Endothelial cell of umbilical vein (primary cell): ENCODE measurements around the gene SLC35G6.

Experiments
- EZH2 ChIP-seq: IDR thresholded peaks from 2 replicates; pipeline ENCODE4 v1.6.1; 2012; ENCODE audit warnings: borderline replicate concordance, low read depth, mild to moderate bottlenecking, moderate library complexity, low read length, inconsistent platforms; ENCODE audit not compliant: severe bottlenecking
- FOS ChIP-seq: IDR thresholded peaks from 2 replicates; pipeline ENCODE4 v1.6.1; 2011; ENCODE audit warnings: mild to moderate bottlenecking, low read length, moderate library complexity, borderline replicate concordance; ENCODE audit not compliant: insufficient read depth
- GATA2 ChIP-seq: IDR thresholded peaks from 2 replicates; pipeline ENCODE4 v1.7.0; 2011; ENCODE audit warnings: low read depth, mild to moderate bottlenecking, moderate library complexity, mixed read lengths, low read length; ENCODE audit not compliant: insufficient read length, insufficient read depth
- JUN ChIP-seq: IDR thresholded peaks from 2 replicates; pipeline ENCODE4 v1.6.1; 2011; ENCODE audit warnings: borderline replicate concordance, low read depth; ENCODE audit not compliant: insufficient read length, insufficient read depth
- MYC ChIP-seq: IDR thresholded peaks from one replicate; pipeline ENCODE4 v1.6.1; 2011; ENCODE audit warnings: mild to moderate bottlenecking, low read depth, low read length
- POLR2A ChIP-seq: IDR thresholded peaks from 2 replicates; pipeline ENCODE4 v1.6.1; 2012; ENCODE audit warnings: low read depth, mild to moderate bottlenecking, control low read depth, low read length
- POLR2AphosphoS5 ChIP-seq: IDR thresholded peaks from 2 replicates; pipeline ENCODE4 v1.6.1; 2012; ENCODE audit warnings: low read depth, mild to moderate bottlenecking, control low read depth, low read length, moderate library complexity; ENCODE audit not compliant: insufficient read depth
- TF ChIP-seq, protein P1 (sequence below), 2 donors: IDR thresholded peaks; 1 replicate in 1 of 2; 2 replicates in 1 of 2; pipeline ENCODE4 v1.5.1; 2011; ENCODE audit warnings: low read length in 2 of 2, mild to moderate bottlenecking in 2 of 2, moderate library complexity in 2 of 2, control low read depth in 1 of 2, inconsistent platforms in 1 of 2, low read depth in 1 of 2; ENCODE audit not compliant: insufficient read depth in 1 of 2; ENCODE audit errors: extremely low read depth in 1 of 2
- TF ChIP-seq, protein P2 (sequence below): IDR thresholded peaks from 2 replicates; pipeline ENCODE4 v1.6.1; 2011; ENCODE audit not compliant: insufficient read depth, insufficient read length

- TF ChIP-seq, protein P1, sequence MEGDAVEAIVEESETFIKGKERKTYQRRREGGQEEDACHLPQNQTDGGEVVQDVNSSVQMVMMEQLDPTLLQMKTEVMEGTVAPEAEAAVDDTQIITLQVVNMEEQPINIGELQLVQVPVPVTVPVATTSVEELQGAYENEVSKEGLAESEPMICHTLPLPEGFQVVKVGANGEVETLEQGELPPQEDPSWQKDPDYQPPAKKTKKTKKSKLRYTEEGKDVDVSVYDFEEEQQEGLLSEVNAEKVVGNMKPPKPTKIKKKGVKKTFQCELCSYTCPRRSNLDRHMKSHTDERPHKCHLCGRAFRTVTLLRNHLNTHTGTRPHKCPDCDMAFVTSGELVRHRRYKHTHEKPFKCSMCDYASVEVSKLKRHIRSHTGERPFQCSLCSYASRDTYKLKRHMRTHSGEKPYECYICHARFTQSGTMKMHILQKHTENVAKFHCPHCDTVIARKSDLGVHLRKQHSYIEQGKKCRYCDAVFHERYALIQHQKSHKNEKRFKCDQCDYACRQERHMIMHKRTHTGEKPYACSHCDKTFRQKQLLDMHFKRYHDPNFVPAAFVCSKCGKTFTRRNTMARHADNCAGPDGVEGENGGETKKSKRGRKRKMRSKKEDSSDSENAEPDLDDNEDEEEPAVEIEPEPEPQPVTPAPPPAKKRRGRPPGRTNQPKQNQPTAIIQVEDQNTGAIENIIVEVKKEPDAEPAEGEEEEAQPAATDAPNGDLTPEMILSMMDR (IDR thresholded peaks at IDR 0.05; ENCODE audit: extremely low read depth in 1 of 2, insufficient read depth in 1 of 2, low read depth in 1 of 2, low read length in 2 of 2): no peak
- no peak for TF ChIP-seq POLR2A
- TF ChIP-seq POLR2AphosphoS5: no peak
- no peak for TF ChIP-seq EZH2
- TF ChIP-seq, protein P2, sequence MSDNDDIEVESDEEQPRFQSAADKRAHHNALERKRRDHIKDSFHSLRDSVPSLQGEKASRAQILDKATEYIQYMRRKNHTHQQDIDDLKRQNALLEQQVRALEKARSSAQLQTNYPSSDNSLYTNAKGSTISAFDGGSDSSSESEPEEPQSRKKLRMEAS: no peak
- TF ChIP-seq GATA2: no peak
- TF ChIP-seq JUN: no peak
- no peak for TF ChIP-seq FOS
- TF ChIP-seq MYC: no peak
Measured at GRCh38 chr17:7515911-7516610, 34.8 kb downstream of the SLC35G6 start.
